ENCODE results near the gene MYLK3. TPM values are rescaled to one million over a fixed set of nuclear protein-coding genes. Genes with fewer than 3 reads are reported as not detected.

MYLK3 gene
- total and polyA plus RNA-seq, 2 donors (not counting 3 experiments of a cell fraction or from before 2014, with no cell fraction given): not detected

GRCh38 chr16:46790599-46791270 is 42.6 kb upstream of the MYLK3 start:
- peak overlapping the region in 1 of 3 experiments; percentile 51 for H3K4me3 ChIP-seq (replicated peaks in 1 of 3; ENCODE audit: insufficient read depth in 1 of 3, low read depth in 1 of 3, low read length in 3 of 3)
- H3K9me3 ChIP-seq (replicated peaks; ENCODE audit: control insufficient read depth, insufficient read depth, low read length): no peaks in the 10 kb centered on the region
- TF ChIP-seq POLR2AphosphoS5 (IDR thresholded peaks at IDR 0.05; ENCODE audit: insufficient read depth, low read depth, low read length): no peak
- TF ChIP-seq GATA2 (IDR thresholded peaks at IDR 0.05; ENCODE audit: insufficient read depth, insufficient read length, low read depth, low read length): no peak
- TF ChIP-seq MYC (IDR thresholded peaks at IDR 0.05; ENCODE audit: low read depth, low read length): no peak
- no peak for TF ChIP-seq JUN (IDR thresholded peaks at IDR 0.05; ENCODE audit: borderline replicate concordance, insufficient read depth, insufficient read length, low read depth)
- TF ChIP-seq CTCF (IDR thresholded peaks at IDR 0.05; ENCODE audit: extremely low read depth in 1 of 2, insufficient read depth in 1 of 2, low read depth in 1 of 2, low read length in 2 of 2): no peak
- TF ChIP-seq POLR2A (IDR thresholded peaks at IDR 0.05; ENCODE audit: low read depth, low read length): no peak
- no peak for TF ChIP-seq EZH2 (IDR thresholded peaks at IDR 0.05; ENCODE audit: borderline replicate concordance, low read depth, low read length, severe bottlenecking)
- TF ChIP-seq FOS (IDR thresholded peaks at IDR 0.05; ENCODE audit: borderline replicate concordance, insufficient read depth, low read length): no peak
- TF ChIP-seq, protein P1, sequence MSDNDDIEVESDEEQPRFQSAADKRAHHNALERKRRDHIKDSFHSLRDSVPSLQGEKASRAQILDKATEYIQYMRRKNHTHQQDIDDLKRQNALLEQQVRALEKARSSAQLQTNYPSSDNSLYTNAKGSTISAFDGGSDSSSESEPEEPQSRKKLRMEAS (IDR thresholded peaks at IDR 0.05; ENCODE audit: insufficient read depth, insufficient read length): no peak
- BruUV-seq (replicated peaks): no TSS peak
- H2AFZ ChIP-seq (ENCODE audit: low read depth, low read length): peak overlapping the region; percentile 94
- no peaks in the 10 kb centered on the region for H3K9me1 ChIP-seq (replicated peaks; ENCODE audit: control insufficient read depth, extremely low read depth, insufficient read depth, low read length)
- dilution Hi-C loops (cut with MboI; ENCODE audit: extremely low pct_ligation_motif_present, low sequenced_read_pairs): no loop called here
- no peaks in the 10 kb centered on the region for H3K79me2 ChIP-seq (ENCODE audit: control insufficient read depth, insufficient read depth, low read length)
- peaks cover 2% of the 10 kb centered on the region for H3K4me1 ChIP-seq (ENCODE audit: control insufficient read depth, extremely low read depth, insufficient read depth, low read length)
- DNase-seq (ENCODE audit: low read depth, low spot score) (no peak), FAIRE-seq (no peak)
- peaks cover 0 to 2% of the 10 kb centered on the region in 2 experiments for H3K27me3 ChIP-seq (ENCODE audit: control insufficient read depth in 2 of 2, insufficient read depth in 2 of 2, low read length in 2 of 2)
- H3K4me2 ChIP-seq (ENCODE audit: insufficient read depth, low read length): peak overlapping the region; percentile 37
- H4K20me1 ChIP-seq (replicated peaks; ENCODE audit: control insufficient read depth, extremely low read depth, insufficient read depth, low read length): no peaks in the 10 kb centered on the region
- CTCF ChIA-PET: interaction anchor here (1.3 to 5.7 kb wide), 3 partner anchors 11 to 1374 kb away, joined by 3 to 42 read pairs (median 5); no protein-coding TSS in a partner anchor
- POLR2A ChIA-PET: no interaction called here
- intact Hi-C loops (cut with micrococcal nuclease): loop anchor here (1.0 kb wide), 1 partner anchor 41 kb away; the partner anchor contains the start of gene C16orf87
- no peaks in the 10 kb centered on the region for H3K36me3 ChIP-seq (ENCODE audit: control insufficient read depth in 2 of 2, extremely low read depth in 1 of 2, insufficient read depth in 2 of 2, low read length in 2 of 2)
- H3K27ac ChIP-seq (ENCODE audit: insufficient read depth, low read depth, low read length): peak overlapping the region; percentile 0
- H3K9ac ChIP-seq (replicated peaks; ENCODE audit: extremely low read depth, insufficient read depth, low read length): peak overlapping the region; percentile 67
